ENCODE data around the gene RAD54L.

RAD54L gene

GRCh38 chr1:46280092-46280491 is 32.5 kb downstream of the RAD54L start:
- ChIA-PET POLR2A (no interaction called here), CTCF (interaction anchor here (1.6 kb wide), 1 partner anchor 12 kb away, joined by 4 read pairs; no protein-coding TSS in a partner anchor)
- DNase-seq (ENCODE audit: low read depth, low spot score), result no peak
- H3K4me3 ChIP-seq (ENCODE audit: low read depth, low read length), result no peak overlapping the region
- TF ChIP-seq CTCF (IDR thresholded peaks at IDR 0.05; ENCODE audit: insufficient read depth, low read length, missing control alignments), result no peak

GRCh38 chr1:46281021-46281420 is 33.5 kb downstream of the RAD54L start:
- no peak for TF ChIP-seq CTCF (IDR thresholded peaks at IDR 0.05; ENCODE audit: insufficient read depth, low read length, missing control alignments)
- DNase-seq (ENCODE audit: low read depth, low spot score), result no peak
- H3K4me3 ChIP-seq (ENCODE audit: low read depth, low read length), result no peak overlapping the region
- CTCF ChIA-PET, result no interaction called here
- POLR2A ChIA-PET, result interaction anchor here (0.6 kb wide), 1 partner anchor 65 kb away, joined by 3 read pairs; no protein-coding TSS in a partner anchor

GRCh38 chr1:46284058-46284457 is 36.5 kb downstream of the RAD54L start:
- CTCF ChIA-PET, result interaction anchor here (0.7 to 1.3 kb wide), 3 partner anchors 14 to 64 kb away, joined by 3 read pairs; no protein-coding TSS in a partner anchor
- no peak overlapping the region for H3K4me3 ChIP-seq (ENCODE audit: low read depth, low read length)
- POLR2A ChIA-PET, result interaction anchor here (0.6 kb wide), 1 partner anchor 56 kb away, joined by 3 read pairs; no protein-coding TSS in a partner anchor
- no peak for DNase-seq (ENCODE audit: low read depth, low spot score)
- no peak for TF ChIP-seq CTCF (IDR thresholded peaks at IDR 0.05; ENCODE audit: insufficient read depth, low read length, missing control alignments)

- no peak overlapping the region for H3K4me3 ChIP-seq (ENCODE audit: low read depth, low read length)
- no peak for TF ChIP-seq CTCF (IDR thresholded peaks at IDR 0.05; ENCODE audit: insufficient read depth, low read length, missing control alignments)
- DNase-seq (ENCODE audit: low read depth, low spot score), result peak; percentile 69
- POLR2A ChIA-PET, result interaction anchor here (0.6 to 1.4 kb wide), 2 partner anchors 11 to 13 kb away, joined by 3 read pairs; no protein-coding TSS in a partner anchor
- CTCF ChIA-PET, result interaction anchor here (0.7 to 1.3 kb wide), 4 partner anchors 13 to 63 kb away, joined by 3 to 4 read pairs (median 3); no protein-coding TSS in a partner anchor
Measured at GRCh38 chr1:46284597-46285564, 37.3 kb downstream of the RAD54L start.

GRCh38 chr1:46285730-46286477 is 38.3 kb downstream of the RAD54L start:
- no peak overlapping the region for H3K4me3 ChIP-seq (ENCODE audit: low read depth, low read length)
- TF ChIP-seq CTCF (IDR thresholded peaks at IDR 0.05; ENCODE audit: insufficient read depth, low read length, missing control alignments), result no peak
- ChIA-PET POLR2A (interaction anchor here (0.6 to 1.4 kb wide), 2 partner anchors 12 kb away, joined by 3 read pairs; no protein-coding TSS in a partner anchor), CTCF (interaction anchor here (1.3 kb wide), 2 partner anchors 12 to 62 kb away, joined by 3 to 4 read pairs; no protein-coding TSS in a partner anchor)
- no peak for DNase-seq (ENCODE audit: low read depth, low spot score)

All from AG04449 (cell line).